H9 (cell line): ENCODE data around the gene MAP4K3. TPM values are rescaled to one million over a fixed set of nuclear protein-coding genes. Genes with fewer than 3 reads are reported as not detected.

Experiments
- DNase-seq: peaks from one replicate; pipeline ENCODE4 v3.0.0-alpha.2; 2017
- H2AFZ ChIP-seq: one replicate; pipeline ENCODE4 v1.6.1; 2013; ENCODE audit warnings: mild to moderate bottlenecking, low read length, control low read depth, moderate library complexity
- H2AK5ac ChIP-seq: 2 replicates; pipeline ENCODE4 v1.6.1; 2013; ENCODE audit warnings: low read length, control low read depth, mixed read lengths; ENCODE audit not compliant: insufficient read length
- H2BK120ac ChIP-seq: one replicate; pipeline ENCODE4 v1.6.1; 2013; ENCODE audit warnings: low read depth, mild to moderate bottlenecking, low read length, control low read depth, inconsistent platforms; ENCODE audit not compliant: poor library complexity, severe bottlenecking
- H2BK12ac ChIP-seq: 2 replicates; pipeline ENCODE4 v1.6.1; 2013; ENCODE audit warnings: low read length, control low read depth, mixed read lengths, low read depth; ENCODE audit not compliant: insufficient read length
- H2BK15ac ChIP-seq: 2 replicates; pipeline ENCODE4 v1.6.1; 2013; ENCODE audit warnings: low read depth, low read length, control low read depth
- H2BK20ac ChIP-seq: one replicate; pipeline ENCODE4 v1.6.1; 2013; ENCODE audit warnings: low read depth, mild to moderate bottlenecking, low read length, control low read depth, inconsistent platforms; ENCODE audit not compliant: poor library complexity, severe bottlenecking
- H2BK5ac ChIP-seq: 2 replicates; pipeline ENCODE4 v1.6.1; 2013; ENCODE audit warnings: low read length, control low read depth, mixed read lengths; ENCODE audit not compliant: insufficient read length
- H3K14ac ChIP-seq: 2 replicates; pipeline ENCODE4 v1.6.1; 2013; ENCODE audit warnings: low read length, control low read depth; ENCODE audit not compliant: insufficient read depth
- H3K18ac ChIP-seq: 2 replicates; pipeline ENCODE4 v1.6.1; 2013; ENCODE audit warnings: low read depth, mild to moderate bottlenecking, mixed read lengths, low read length, control low read depth; ENCODE audit not compliant: insufficient read length
- H3K23ac ChIP-seq: 2 replicates; pipeline ENCODE4 v1.6.1; 2013; ENCODE audit warnings: low read length, control low read depth, mixed read lengths, low read depth; ENCODE audit not compliant: insufficient read length
- H3K23me2 ChIP-seq: 2 replicates; pipeline ENCODE4 v1.6.1; 2013; ENCODE audit warnings: low read depth, mild to moderate bottlenecking, mixed read lengths, low read length, control low read depth; ENCODE audit not compliant: insufficient read length, poor library complexity, severe bottlenecking
- H3K27ac ChIP-seq: 2 replicates; pipeline ENCODE4 v1.5.1; 2013; ENCODE audit warnings: low read length, control low read depth, mixed read lengths, low read depth; ENCODE audit not compliant: insufficient read length
- H3K27me3 ChIP-seq: 2 replicates; pipeline ENCODE4 v1.6.1; 2013; ENCODE audit warnings: low read length, control low read depth, inconsistent platforms; ENCODE audit not compliant: insufficient read depth
- H3K4ac ChIP-seq: 2 replicates; pipeline ENCODE4 v1.6.1; 2013; ENCODE audit warnings: low read depth, mild to moderate bottlenecking, control low read depth, inconsistent platforms, low read length, moderate library complexity
- H3K4me1 ChIP-seq: 2 replicates; pipeline ENCODE4 v1.6.1; 2013; ENCODE audit warnings: low read length, control low read depth, inconsistent platforms; ENCODE audit not compliant: insufficient read depth
- H3K4me2 ChIP-seq: 2 replicates; pipeline ENCODE4 v1.6.1; 2013; ENCODE audit warnings: low read length, control low read depth, mixed read lengths; ENCODE audit not compliant: insufficient read length, insufficient read depth
- H3K56ac ChIP-seq: 2 replicates; pipeline ENCODE4 v1.6.1; 2013; ENCODE audit warnings: low read depth, mild to moderate bottlenecking, mixed read lengths, low read length, control low read depth; ENCODE audit not compliant: insufficient read length
- H3K79me1 ChIP-seq: 2 replicates; pipeline ENCODE4 v1.6.1; 2013; ENCODE audit warnings: low read depth, mild to moderate bottlenecking, moderate library complexity, low read length, control low read depth, inconsistent platforms; ENCODE audit not compliant: insufficient read depth, poor library complexity, severe bottlenecking
- H3K79me2 ChIP-seq: 2 replicates; pipeline ENCODE4 v1.6.1; 2013; ENCODE audit warnings: low read length, control low read depth, inconsistent platforms; ENCODE audit not compliant: insufficient read depth
- H3K9ac ChIP-seq: 2 replicates; pipeline ENCODE4 v1.6.1; 2013; ENCODE audit warnings: low read length, control low read depth, mixed read lengths; ENCODE audit not compliant: insufficient read length; ENCODE audit errors: extremely low read depth
- H3K9me3 ChIP-seq: one replicate; pipeline ENCODE4 v1.6.1; 2013; ENCODE audit warnings: low read depth, low read length, inconsistent platforms; ENCODE audit not compliant: control insufficient read depth
- H3T11ph ChIP-seq: one replicate; pipeline ENCODE4 v1.6.1; 2013; ENCODE audit warnings: mild to moderate bottlenecking, low read length, control low read depth, inconsistent platforms
- H4K20me1 ChIP-seq: one replicate; pipeline ENCODE4 v1.6.1; 2013; ENCODE audit not compliant: control insufficient read depth, insufficient read length, insufficient read depth
- H4K5ac ChIP-seq: 2 replicates; pipeline ENCODE4 v1.6.1; 2013; ENCODE audit warnings: low read depth, mild to moderate bottlenecking, mixed read lengths, low read length, control low read depth; ENCODE audit not compliant: insufficient read length
- H4K8ac ChIP-seq: replicated peaks from 2 replicates; pipeline ENCODE4 v1.6.1; 2013; ENCODE audit warnings: low read length, control low read depth, mixed read lengths, low read depth; ENCODE audit not compliant: insufficient read length
- H4K91ac ChIP-seq: 2 replicates; pipeline ENCODE4 v1.6.1; 2013; ENCODE audit warnings: low read depth, mild to moderate bottlenecking, moderate library complexity, mixed read lengths, low read length, control low read depth; ENCODE audit not compliant: insufficient read length
- H3K27ac Mint-ChIP-seq, 3 experiments: 2 replicates in 2 of 3; 3 replicates in 1 of 3; pipeline ENCODE4 v1.8.0; 2020 to 2021; ENCODE audit warnings: mixed read lengths in 3 of 3, mild to moderate bottlenecking in 1 of 3, moderate library complexity in 1 of 3
- H3K27me3 Mint-ChIP-seq: 2 replicates; pipeline ENCODE4 v1.8.0; 2021; ENCODE audit warnings: low read depth, mild to moderate bottlenecking, moderate library complexity, mixed read lengths
- H3K36me3 Mint-ChIP-seq, 3 experiments: 2 replicates in 2 of 3; 3 replicates in 1 of 3; pipeline ENCODE4 v1.8.0; 2020 to 2021; ENCODE audit warnings: low read depth in 3 of 3, mixed read lengths in 3 of 3; ENCODE audit not compliant: insufficient read depth in 1 of 3
- H3K4me1 Mint-ChIP-seq, 2 experiments: 2 replicates each; pipeline ENCODE4 v1.8.0; 2020; ENCODE audit warnings: mixed read lengths in 2 of 2
- H3K4me3 Mint-ChIP-seq, 2 experiments: 2 replicates in 1 of 2; 3 replicates in 1 of 2; pipeline ENCODE4 v1.8.0; 2020 to 2021; ENCODE audit warnings: mild to moderate bottlenecking in 2 of 2, mixed read lengths in 2 of 2, moderate library complexity in 1 of 2
- H3K9me3 Mint-ChIP-seq, 2 experiments: 2 replicates in 1 of 2; 3 replicates in 1 of 2; pipeline ENCODE4 v1.8.0; 2020; ENCODE audit warnings: mild to moderate bottlenecking in 2 of 2, mixed read lengths in 2 of 2, moderate library complexity in 1 of 2
- WGBS: extraction: QIAGEN DNeasy Blood & Tissue Kit; methylation state at CpG from one replicate; pipeline ENCODE4 v1.1.7; 2013; ENCODE audit warnings: missing lambda C conversion rate, low lambda C conversion rate, mixed read lengths; ENCODE audit not compliant: insufficient read length; ENCODE audit errors: extremely low coverage; 5-methylcytosine and 5-hydroxymethylcytosine counted together
- total RNA-seq: library from RNA; stranded (reverse); gene quantifications from 2 replicates; pipeline ENCODE4 v1.2.1, GENCODE V29; 2021
- TF ChIP-seq, protein P1 (sequence below): fragments of 200-600 bp; sonication (generic); conservative IDR thresholded peaks from 3 replicates; pipeline ENCODE4 v1.8.0; 2021; ENCODE audit warnings: antibody characterized with exemption, mild to moderate bottlenecking

Gene MAP4K3
- total RNA-seq, 1 experiment from 2014 or later: 37.9 TPM

- no peak overlapping the region for H3K27ac ChIP-seq
- H3K9me3 ChIP-seq: peaks cover 4% of the 10 kb centered on the region
- H2BK120ac ChIP-seq: no peak overlapping the region
- H3K79me1 ChIP-seq: no peaks in the 10 kb centered on the region
- H3K14ac ChIP-seq: no peak overlapping the region
- peaks cover 44 to 61% of the 10 kb centered on the region in 2 experiments for H3K4me1 Mint-ChIP-seq
- no peak overlapping the region for H3K9ac ChIP-seq
- H3T11ph ChIP-seq: no peak overlapping the region
- H3K4me3 Mint-ChIP-seq: no peak overlapping the region
- H3K9me3 Mint-ChIP-seq: peaks cover 26 to 46% of the 10 kb centered on the region in 2 experiments
- H3K4ac ChIP-seq: no peak overlapping the region
- no peak overlapping the region for H3K23ac ChIP-seq
- no peak overlapping the region for H2BK15ac ChIP-seq
- H3K4me1 ChIP-seq: peaks cover 9% of the 10 kb centered on the region
- no peak overlapping the region for H3K56ac ChIP-seq
- TF ChIP-seq, protein P1, sequence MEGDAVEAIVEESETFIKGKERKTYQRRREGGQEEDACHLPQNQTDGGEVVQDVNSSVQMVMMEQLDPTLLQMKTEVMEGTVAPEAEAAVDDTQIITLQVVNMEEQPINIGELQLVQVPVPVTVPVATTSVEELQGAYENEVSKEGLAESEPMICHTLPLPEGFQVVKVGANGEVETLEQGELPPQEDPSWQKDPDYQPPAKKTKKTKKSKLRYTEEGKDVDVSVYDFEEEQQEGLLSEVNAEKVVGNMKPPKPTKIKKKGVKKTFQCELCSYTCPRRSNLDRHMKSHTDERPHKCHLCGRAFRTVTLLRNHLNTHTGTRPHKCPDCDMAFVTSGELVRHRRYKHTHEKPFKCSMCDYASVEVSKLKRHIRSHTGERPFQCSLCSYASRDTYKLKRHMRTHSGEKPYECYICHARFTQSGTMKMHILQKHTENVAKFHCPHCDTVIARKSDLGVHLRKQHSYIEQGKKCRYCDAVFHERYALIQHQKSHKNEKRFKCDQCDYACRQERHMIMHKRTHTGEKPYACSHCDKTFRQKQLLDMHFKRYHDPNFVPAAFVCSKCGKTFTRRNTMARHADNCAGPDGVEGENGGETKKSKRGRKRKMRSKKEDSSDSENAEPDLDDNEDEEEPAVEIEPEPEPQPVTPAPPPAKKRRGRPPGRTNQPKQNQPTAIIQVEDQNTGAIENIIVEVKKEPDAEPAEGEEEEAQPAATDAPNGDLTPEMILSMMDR: no peak
- H3K27me3 ChIP-seq: no peaks in the 10 kb centered on the region
- no peak overlapping the region for H4K8ac ChIP-seq
- no peak overlapping the region for H2BK5ac ChIP-seq
- H3K23me2 ChIP-seq: no peaks in the 10 kb centered on the region
- DNase-seq: no peak
- H2AK5ac ChIP-seq: no peak overlapping the region
- H4K5ac ChIP-seq: no peak overlapping the region
- H4K91ac ChIP-seq: no peak overlapping the region
- no peaks in the 10 kb centered on the region for H4K20me1 ChIP-seq
- no peaks in the 10 kb centered on the region for H3K27me3 Mint-ChIP-seq
- H2AFZ ChIP-seq: no peak overlapping the region
- peak overlapping the region in 2 of 3 experiments; percentile 70 to 73; a peak in 4 of 7 replicates for H3K27ac Mint-ChIP-seq
- no peaks in the 10 kb centered on the region; the same call in 1 of the 2 replicates for H3K79me2 ChIP-seq
- no peak overlapping the region for H2BK20ac ChIP-seq
- no peak overlapping the region for H3K4me2 ChIP-seq
- H3K18ac ChIP-seq: no peak overlapping the region
- H3K36me3 Mint-ChIP-seq: peaks cover 26 to 66% (median 56%) of the 10 kb centered on the region in 3 experiments
- no peak overlapping the region for H2BK12ac ChIP-seq
- WGBS: no CpG with 5 or more reads among the region's 2 CpGs
Measured at GRCh38 chr2:39370101-39370500, 67.0 kb downstream of the MAP4K3 start.
